OCI-LY7 (cell line): ENCODE measurements around the gene TRIM9. TPM values are rescaled to one million over a fixed set of nuclear protein-coding genes. Genes with fewer than 3 reads are reported as not detected.

ENCODE experiments used
- BruUV-seq: library from RNA; stranded (reverse); fragments of 400-500 nt; replicated peaks from 2 replicates; lab custom pipeline; 2021; lab: Mats Ljungman, UMichigan
- CTCF ChIA-PET: fragments of 300-600 bp; sonication (Branson Sonifier 250); formaldehyde crosslinking; loops from one replicate; lab custom pipeline; 2022; ENCODE audit warnings: antibody characterized with exemption; ENCODE audit not compliant: unreplicated experiment; lab: Charles Lee
- POLR2A ChIA-PET: fragments of 300-600 bp; sonication (Branson Sonifier 250); formaldehyde crosslinking; loops from one replicate; lab custom pipeline; 2022; ENCODE audit warnings: antibody characterized with exemption; lab: Charles Lee
- DNase-seq: peaks from one replicate; pipeline ENCODE4 v3.0.0-alpha.2; 2015; ENCODE audit warnings: low spot score
- H2AFZ ChIP-seq: fragments of 200-600 bp; sonication (generic), shearing (Covaris generic); 2 replicates; pipeline ENCODE4 v1.6.1; 2014; ENCODE audit warnings: mild to moderate bottlenecking, antibody characterized with exemption, low read length, moderate library complexity
- H3K27ac ChIP-seq: fragments of 200-600 bp; sonication (generic); 2 replicates; pipeline ENCODE4 v1.5.1; 2014; ENCODE audit warnings: mixed run types, low read depth, mild to moderate bottlenecking, moderate library complexity, low read length, inconsistent platforms; ENCODE audit not compliant: poor library complexity, severe bottlenecking
- H3K36me3 ChIP-seq: fragments of 200-600 bp; sonication (generic); 2 replicates; pipeline ENCODE4 v1.6.1; 2014; ENCODE audit warnings: mild to moderate bottlenecking, antibody characterized with exemption, low read length, moderate library complexity, mixed read lengths; ENCODE audit not compliant: insufficient read depth
- H3K4me1 ChIP-seq: fragments of 200-600 bp; sonication (generic); 2 replicates; pipeline ENCODE4 v1.5.1; 2014; ENCODE audit warnings: mild to moderate bottlenecking, low read length; ENCODE audit not compliant: insufficient read depth, poor library complexity, severe bottlenecking
- H3K4me2 ChIP-seq: fragments of 200-600 bp; sonication (generic); 2 replicates; pipeline ENCODE4 v1.6.1; 2014; ENCODE audit warnings: mild to moderate bottlenecking, low read length
- H3K4me3 ChIP-seq: fragments of 200-600 bp; sonication (generic); 2 replicates; pipeline ENCODE4 v1.5.1; 2014; ENCODE audit warnings: mild to moderate bottlenecking, low read depth, low read length; ENCODE audit not compliant: poor library complexity, severe bottlenecking
- H3K79me2 ChIP-seq: fragments of 200-600 bp; sonication (generic); 2 replicates; pipeline ENCODE4 v1.6.1; 2016; ENCODE audit warnings: low read depth, mild to moderate bottlenecking, low read length, moderate library complexity, mixed read lengths; ENCODE audit not compliant: insufficient read depth
- H3K9me2 ChIP-seq: fragments of 200-600 bp; sonication (generic); 2 replicates; pipeline ENCODE4 v1.6.1; 2016; ENCODE audit warnings: mild to moderate bottlenecking, low read length, mixed read lengths; ENCODE audit not compliant: insufficient read depth
- H3K9me3 ChIP-seq: fragments of 200-600 bp; sonication (generic); 2 replicates; pipeline ENCODE4 v1.6.1; 2014; ENCODE audit warnings: mild to moderate bottlenecking, mixed run types, low read length, mixed read lengths
- H4K20me1 ChIP-seq: fragments of 200-600 bp; sonication (generic); 2 replicates; pipeline ENCODE4 v1.6.1; 2014; ENCODE audit warnings: mild to moderate bottlenecking, antibody characterized with exemption, low read length, moderate library complexity, mixed read lengths; ENCODE audit not compliant: insufficient read depth
- EZH2phosphoT487 ChIP-seq: fragments of 200-600 bp; sonication (generic); IDR thresholded peaks from 2 replicates; pipeline ENCODE4 v1.6.1; 2018; ENCODE audit warnings: low read depth, borderline replicate concordance, mild to moderate bottlenecking, mixed run types, antibody characterized with exemption, low read length, moderate library complexity, mixed read lengths
- intact Hi-C: fragments of 100-400 bp; cut with micrococcal nuclease; formaldehyde crosslinking; loops from one replicate; pipeline ENCODE4 v1.10.0; 2022; ENCODE audit not compliant: unreplicated experiment
- total RNA-seq, 2 experiments: library from RNA; depleted of rRNA in 1 of 2; stranded (reverse); fragments of >200 nt in 1 of 2; shearing (Covaris generic) in 1 of 2; gene quantifications; 2 replicates each; pipeline ENCODE4 v1.2.3, GENCODE V29; 2014 to 2022
- TF ChIP-seq, protein P1 (sequence below): fragments of 200-600 bp; sonication (generic); conservative IDR thresholded peaks from 2 replicates; pipeline ENCODE4 v1.5.1; 2014; ENCODE audit warnings: mild to moderate bottlenecking, antibody characterized with exemption, low read length, moderate library complexity, mixed read lengths

TRIM9 gene
- total RNA-seq, 2 experiments from 2014 or later: 1.4 to 7.9 TPM

GRCh38 chr14:51068268-51068667, 26.6 kb downstream of the TRIM9 start:
- Histone ChIP-seq H3K4me1 (no peaks in the 10 kb centered on the region), H2AFZ (no peak overlapping the region), H3K27ac (no peak overlapping the region), H3K4me3 (no peak overlapping the region), H4K20me1 (no peaks in the 10 kb centered on the region), H3K79me2 (no peaks in the 10 kb centered on the region), H3K4me2 (no peak overlapping the region), H3K9me2 (no peaks in the 10 kb centered on the region), H3K36me3 (no peaks in the 10 kb centered on the region), H3K9me3 (no peaks in the 10 kb centered on the region)
- POLR2A ChIA-PET: no interaction called here
- CTCF ChIA-PET: no interaction called here
- TF ChIP-seq EZH2phosphoT487: no peak
- TF ChIP-seq, protein P1, sequence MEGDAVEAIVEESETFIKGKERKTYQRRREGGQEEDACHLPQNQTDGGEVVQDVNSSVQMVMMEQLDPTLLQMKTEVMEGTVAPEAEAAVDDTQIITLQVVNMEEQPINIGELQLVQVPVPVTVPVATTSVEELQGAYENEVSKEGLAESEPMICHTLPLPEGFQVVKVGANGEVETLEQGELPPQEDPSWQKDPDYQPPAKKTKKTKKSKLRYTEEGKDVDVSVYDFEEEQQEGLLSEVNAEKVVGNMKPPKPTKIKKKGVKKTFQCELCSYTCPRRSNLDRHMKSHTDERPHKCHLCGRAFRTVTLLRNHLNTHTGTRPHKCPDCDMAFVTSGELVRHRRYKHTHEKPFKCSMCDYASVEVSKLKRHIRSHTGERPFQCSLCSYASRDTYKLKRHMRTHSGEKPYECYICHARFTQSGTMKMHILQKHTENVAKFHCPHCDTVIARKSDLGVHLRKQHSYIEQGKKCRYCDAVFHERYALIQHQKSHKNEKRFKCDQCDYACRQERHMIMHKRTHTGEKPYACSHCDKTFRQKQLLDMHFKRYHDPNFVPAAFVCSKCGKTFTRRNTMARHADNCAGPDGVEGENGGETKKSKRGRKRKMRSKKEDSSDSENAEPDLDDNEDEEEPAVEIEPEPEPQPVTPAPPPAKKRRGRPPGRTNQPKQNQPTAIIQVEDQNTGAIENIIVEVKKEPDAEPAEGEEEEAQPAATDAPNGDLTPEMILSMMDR: no peak
- intact Hi-C loops: no loop called here
- BruUV-seq: no TSS peak
- no peak for DNase-seq

DNA sequence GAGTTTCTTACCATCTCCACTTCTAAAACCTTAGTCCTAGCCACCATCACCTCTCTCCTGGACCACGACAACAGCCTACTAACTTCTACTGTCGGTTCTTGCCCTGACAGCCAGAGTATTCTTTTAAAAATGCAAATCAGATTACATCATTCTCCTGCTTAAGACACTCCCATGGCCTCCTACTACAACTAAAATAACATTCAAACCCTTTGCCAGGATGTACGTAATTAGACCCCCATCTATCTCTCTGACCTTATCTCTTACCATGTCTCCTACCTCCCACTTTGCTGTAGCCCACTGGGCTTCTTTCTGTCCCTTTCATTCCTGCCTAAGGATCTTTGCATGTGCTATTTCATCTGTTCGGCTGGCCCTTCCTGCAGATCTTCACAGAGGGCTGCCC, 27.6 kb downstream of the TRIM9 start:
- TF ChIP-seq, protein P1: no peak
- TF ChIP-seq EZH2phosphoT487: no peak
- CTCF ChIA-PET: no interaction called here
- no peak for DNase-seq
- Histone ChIP-seq H3K4me1 (no peaks in the 10 kb centered on the region), H3K9me3 (no peaks in the 10 kb centered on the region), H3K4me3 (no peak overlapping the region), H3K9me2 (no peaks in the 10 kb centered on the region), H2AFZ (no peak overlapping the region), H3K4me2 (no peak overlapping the region), H3K27ac (no peak overlapping the region), H4K20me1 (no peaks in the 10 kb centered on the region), H3K36me3 (no peaks in the 10 kb centered on the region), H3K79me2 (no peaks in the 10 kb centered on the region)
- intact Hi-C loops: no loop called here
- POLR2A ChIA-PET: interaction anchor here (0.8 kb wide), 1 partner anchor 277 kb away, joined by 3 read pairs; no protein-coding TSS in a partner anchor
- BruUV-seq: no TSS peak

DNA sequence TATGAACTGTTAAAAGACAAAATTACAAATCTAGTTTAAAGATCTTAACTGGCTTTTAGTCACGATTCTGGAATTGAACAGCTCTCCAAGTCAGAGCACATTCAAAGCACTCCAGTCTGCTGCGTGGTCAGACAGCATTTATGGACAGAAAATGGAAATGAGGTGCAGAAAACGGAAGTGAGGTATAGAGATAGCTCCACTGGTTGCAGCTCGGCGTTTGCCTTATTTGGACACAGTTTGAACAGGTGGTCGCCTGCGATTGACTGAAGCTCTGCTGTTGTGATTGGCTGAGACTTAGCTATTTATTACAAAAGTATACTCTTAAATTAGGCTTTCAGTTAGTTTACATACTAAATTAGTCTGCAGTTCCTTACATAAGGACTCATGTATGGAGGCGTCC, 28.3 kb downstream of the TRIM9 start:
- Histone ChIP-seq H2AFZ (no peak overlapping the region), H3K79me2 (no peaks in the 10 kb centered on the region), H3K4me2 (no peak overlapping the region), H3K4me3 (no peak overlapping the region), H3K4me1 (no peaks in the 10 kb centered on the region), H3K36me3 (no peaks in the 10 kb centered on the region), H3K9me3 (no peaks in the 10 kb centered on the region), H3K9me2 (no peaks in the 10 kb centered on the region), H4K20me1 (no peaks in the 10 kb centered on the region), H3K27ac (no peak overlapping the region)
- no peak for DNase-seq
- POLR2A ChIA-PET: interaction anchor here (0.6 to 0.8 kb wide), 2 partner anchors 105 to 277 kb away, joined by 3 read pairs; no protein-coding TSS in a partner anchor
- TF ChIP-seq, protein P1: no peak
- no peak for TF ChIP-seq EZH2phosphoT487
- no TSS peak for BruUV-seq
- CTCF ChIA-PET: no interaction called here
- intact Hi-C loops: no loop called here
